ENCODE data around the gene LRRC45.

The LRRC45 gene

GRCh38 chr17:82062984-82063368 lies 39.9 kb downstream of the LRRC45 start:
- Histone ChIP-seq H3K4me3 (ENCODE audit: low read length) (no peak overlapping the region), H3K4me1 (ENCODE audit: insufficient read depth, low read length) (no peaks in the 10 kb centered on the region), H3K9me3 (ENCODE audit: insufficient read depth, low read depth, low read length) (no peaks in the 10 kb centered on the region), H3K27ac (ENCODE audit: low read depth, low read length) (no peak overlapping the region), H3K36me3 (ENCODE audit: insufficient read depth, low read length) (peaks cover 58% of the 10 kb centered on the region), H3K9ac (ENCODE audit: low read depth, low read length) (no peak overlapping the region), H3K27me3 (ENCODE audit: insufficient read depth, low read length) (no peaks in the 10 kb centered on the region)
- WGBS: 96% methylated on average over 9 of the region's 9 CpGs

- Histone ChIP-seq H3K9ac (ENCODE audit: low read depth, low read length) (no peak overlapping the region), H3K9me3 (ENCODE audit: insufficient read depth, low read depth, low read length) (no peaks in the 10 kb centered on the region), H3K27ac (ENCODE audit: low read depth, low read length) (no peak overlapping the region), H3K4me3 (ENCODE audit: low read length) (peak overlapping the region; percentile 87), H3K36me3 (ENCODE audit: insufficient read depth, low read length) (peaks cover 52% of the 10 kb centered on the region), H3K4me1 (ENCODE audit: insufficient read depth, low read length) (no peaks in the 10 kb centered on the region), H3K27me3 (ENCODE audit: insufficient read depth, low read length) (no peaks in the 10 kb centered on the region)
- WGBS: 91% methylated on average over 20 of the region's 20 CpGs
Observed at GRCh38 chr17:82063424-82064415, 40.6 kb downstream of the LRRC45 start.

GRCh38 chr17:82064433-82065192 lies 41.5 kb downstream of the LRRC45 start:
- no peaks in the 10 kb centered on the region for H3K27me3 ChIP-seq (ENCODE audit: insufficient read depth, low read length)
- 58% methylated on average over 36 of the region's 36 CpGs for WGBS
- H3K9ac ChIP-seq (ENCODE audit: low read depth, low read length): peak overlapping the region; percentile 70
- H3K27ac ChIP-seq (ENCODE audit: low read depth, low read length): no peak overlapping the region
- peaks cover 43% of the 10 kb centered on the region for H3K36me3 ChIP-seq (ENCODE audit: insufficient read depth, low read length)
- no peaks in the 10 kb centered on the region for H3K4me1 ChIP-seq (ENCODE audit: insufficient read depth, low read length)
- peak overlapping the region; percentile 87 for H3K4me3 ChIP-seq (ENCODE audit: low read length)
- H3K9me3 ChIP-seq (ENCODE audit: insufficient read depth, low read depth, low read length): no peaks in the 10 kb centered on the region

GRCh38 chr17:82065193-82065637 lies 42.1 kb downstream of the LRRC45 start:
- peaks cover 37% of the 10 kb centered on the region for H3K36me3 ChIP-seq (ENCODE audit: insufficient read depth, low read length)
- WGBS: 2% methylated on average over 47 of the region's 47 CpGs
- H3K4me3 ChIP-seq (ENCODE audit: low read length): peak overlapping the region; percentile 87
- no peaks in the 10 kb centered on the region for H3K27me3 ChIP-seq (ENCODE audit: insufficient read depth, low read length)
- H3K9ac ChIP-seq (ENCODE audit: low read depth, low read length): peak overlapping the region; percentile 70
- no peak overlapping the region for H3K27ac ChIP-seq (ENCODE audit: low read depth, low read length)
- H3K9me3 ChIP-seq (ENCODE audit: insufficient read depth, low read depth, low read length): no peaks in the 10 kb centered on the region
- no peaks in the 10 kb centered on the region for H3K4me1 ChIP-seq (ENCODE audit: insufficient read depth, low read length)

GRCh38 chr17:82065638-82066303 lies 42.7 kb downstream of the LRRC45 start, which contains the start of gene DUS1L:
DUS1L (minus strand) TSS chr17:82065804; CDS start chr17:82065059, 745 bp downstream.
- H3K27ac ChIP-seq (ENCODE audit: low read depth, low read length): no peak within 1 kb of the TSS
- 11% methylated on average over 88 of the region's 88 CpGs for WGBS
- no peaks in the 10 kb centered on the region for H3K9me3 ChIP-seq (ENCODE audit: insufficient read depth, low read depth, low read length)
- H3K36me3 ChIP-seq (ENCODE audit: insufficient read depth, low read length): peaks cover 32% of the 10 kb centered on the region
- H3K4me3 ChIP-seq (ENCODE audit: low read length): peak within 1 kb of the TSS; percentile 87
- no peaks in the 10 kb centered on the region for H3K4me1 ChIP-seq (ENCODE audit: insufficient read depth, low read length)
- H3K9ac ChIP-seq (ENCODE audit: low read depth, low read length): peak within 1 kb of the TSS; percentile 91
- H3K27me3 ChIP-seq (ENCODE audit: insufficient read depth, low read length): no peaks in the 10 kb centered on the region

- Histone ChIP-seq H3K36me3 (ENCODE audit: insufficient read depth, low read length) (no peaks in the 10 kb centered on the region), H3K27ac (ENCODE audit: low read depth, low read length) (no peak overlapping the region), H3K4me1 (ENCODE audit: insufficient read depth, low read length) (no peaks in the 10 kb centered on the region), H3K27me3 (ENCODE audit: insufficient read depth, low read length) (no peaks in the 10 kb centered on the region; the same call in 1 of the 2 replicates), H3K9me3 (ENCODE audit: insufficient read depth, low read depth, low read length) (no peaks in the 10 kb centered on the region), H3K4me3 (ENCODE audit: low read length) (no peak overlapping the region), H3K9ac (ENCODE audit: low read depth, low read length) (no peak overlapping the region)
Observed at GRCh38 chr17:82070611-82071010, 47.5 kb downstream of the LRRC45 start.

GRCh38 chr17:82072827-82073226 lies 49.7 kb downstream of the LRRC45 start:
- Histone ChIP-seq H3K9me3 (ENCODE audit: insufficient read depth, low read depth, low read length) (no peaks in the 10 kb centered on the region), H3K27ac (ENCODE audit: low read depth, low read length) (no peak overlapping the region), H3K4me3 (ENCODE audit: low read length) (no peak overlapping the region), H3K9ac (ENCODE audit: low read depth, low read length) (no peak overlapping the region), H3K27me3 (ENCODE audit: insufficient read depth, low read length) (no peaks in the 10 kb centered on the region; the same call in 1 of the 2 replicates), H3K36me3 (ENCODE audit: insufficient read depth, low read length) (0 out of 2 replicates have a peak, but pooled peaks cover 2% of the 10 kb centered on the region), H3K4me1 (ENCODE audit: insufficient read depth, low read length) (no peaks in the 10 kb centered on the region)
- whole genome bisulfite sequencing: 84% methylated on average over 5 of the region's 6 CpGs

GRCh38 chr17:82073446-82073845 lies 50.3 kb downstream of the LRRC45 start:
- no peaks in the 10 kb centered on the region for H3K4me1 ChIP-seq (ENCODE audit: insufficient read depth, low read length)
- peaks cover 8% of the 10 kb centered on the region; the same call in 1 of the 2 replicates for H3K36me3 ChIP-seq (ENCODE audit: insufficient read depth, low read length)
- no peak overlapping the region for H3K9ac ChIP-seq (ENCODE audit: low read depth, low read length)
- 81% methylated on average over 9 of the region's 9 CpGs for WGBS
- no peaks in the 10 kb centered on the region for H3K9me3 ChIP-seq (ENCODE audit: insufficient read depth, low read depth, low read length)
- no peaks in the 10 kb centered on the region; the same call in 1 of the 2 replicates for H3K27me3 ChIP-seq (ENCODE audit: insufficient read depth, low read length)
- H3K4me3 ChIP-seq (ENCODE audit: low read length): no peak overlapping the region
- no peak overlapping the region for H3K27ac ChIP-seq (ENCODE audit: low read depth, low read length)

GRCh38 chr17:82076018-82076784 lies 53.1 kb downstream of the LRRC45 start:
- Histone ChIP-seq H3K4me1 (ENCODE audit: insufficient read depth, low read length) (no peaks in the 10 kb centered on the region), H3K27ac (ENCODE audit: low read depth, low read length) (no peak overlapping the region)
- WGBS: 89% methylated on average over 25 of the region's 25 CpGs

More at GRCh38 chr17:82076018-82076784, 53.1 kb downstream of the LRRC45 start:
- no peaks in the 10 kb centered on the region for H3K9me3 ChIP-seq (ENCODE audit: insufficient read depth, low read depth, low read length)
- no peaks in the 10 kb centered on the region; the same call in 1 of the 2 replicates for H3K27me3 ChIP-seq (ENCODE audit: insufficient read depth, low read length)
- no peak overlapping the region for H3K4me3 ChIP-seq (ENCODE audit: low read length)
- peaks cover 34% of the 10 kb centered on the region for H3K36me3 ChIP-seq (ENCODE audit: insufficient read depth, low read length)
- no peak overlapping the region for H3K9ac ChIP-seq (ENCODE audit: low read depth, low read length)

Measured in HUES64 (cell line).